Neuronal stem cell (in vitro differentiated cells): Measurements from ENCODE around the gene SMPD3.
A peak's percentile ranks its signal among the peaks of the same experiment; 100 is the strongest.

ENCODE experiments used
- DNase-seq: peaks from one replicate; pipeline ENCODE4 v3.0.0-alpha.2; 2013; ENCODE audit warnings: low spot score
- H2AFZ ChIP-seq: one replicate; pipeline ENCODE4 v1.6.1; 2013; ENCODE audit warnings: mild to moderate bottlenecking, low read length, inconsistent platforms
- H2AK5ac ChIP-seq: 2 replicates; pipeline ENCODE4 v1.6.1; 2013; ENCODE audit warnings: low read depth, mild to moderate bottlenecking, inconsistent platforms, low read length, moderate library complexity, mixed read lengths
- H2BK120ac ChIP-seq: 2 replicates; pipeline ENCODE4 v1.6.1; 2013; ENCODE audit warnings: low read depth, mild to moderate bottlenecking, inconsistent platforms, low read length, moderate library complexity, mixed read lengths
- H2BK12ac ChIP-seq: one replicate; pipeline ENCODE4 v1.6.1; 2013; ENCODE audit warnings: low read length, inconsistent platforms
- H2BK15ac ChIP-seq: 2 replicates; pipeline ENCODE4 v1.6.1; 2013; ENCODE audit warnings: mild to moderate bottlenecking, low read length, inconsistent platforms, mixed read lengths
- H2BK5ac ChIP-seq: one replicate; pipeline ENCODE4 v1.6.1; 2013; ENCODE audit warnings: inconsistent platforms, mild to moderate bottlenecking, low read length, moderate library complexity
- H3K14ac ChIP-seq: one replicate; pipeline ENCODE4 v1.6.1; 2013; ENCODE audit warnings: low read length, inconsistent platforms
- H3K18ac ChIP-seq: 2 replicates; pipeline ENCODE4 v1.6.1; 2013; ENCODE audit warnings: low read length, inconsistent platforms
- H3K23ac ChIP-seq: 2 replicates; pipeline ENCODE4 v1.6.1; 2013; ENCODE audit warnings: low read depth, mild to moderate bottlenecking, mixed read lengths, low read length, inconsistent platforms; ENCODE audit not compliant: poor library complexity
- H3K27ac ChIP-seq: replicated peaks from 3 replicates; pipeline ENCODE4 v1.5.1; 2013; ENCODE audit warnings: low read length, inconsistent platforms
- H3K27me3 ChIP-seq, 3 experiments: 2 replicates each; pipeline ENCODE4 v1.6.1; 2013; ENCODE audit warnings: low read length in 3 of 3, mild to moderate bottlenecking in 2 of 3, inconsistent platforms in 1 of 3, low read depth in 1 of 3, mixed read lengths in 1 of 3, moderate library complexity in 1 of 3; ENCODE audit not compliant: control insufficient read depth in 3 of 3, insufficient read depth in 3 of 3
- H3K36me3 ChIP-seq, 2 donors: replicated peaks in 1 of 2; 2 replicates each; pipeline ENCODE4 v1.6.1; 2013; ENCODE audit warnings: low read length in 2 of 2; ENCODE audit not compliant: control insufficient read depth in 2 of 2, insufficient read depth in 2 of 2
- H3K4ac ChIP-seq: 2 replicates; pipeline ENCODE4 v1.6.1; 2013; ENCODE audit warnings: inconsistent platforms, mild to moderate bottlenecking, low read length, moderate library complexity
- H3K4me1 ChIP-seq, 2 donors: 1 replicate in 1 of 2; 2 replicates in 1 of 2; pipeline ENCODE4 v1.6.1; 2013; ENCODE audit warnings: low read length in 2 of 2, low read depth in 1 of 2; ENCODE audit not compliant: control insufficient read depth in 2 of 2, insufficient read depth in 1 of 2
- H3K4me2 ChIP-seq: one replicate; pipeline ENCODE4 v1.6.1; 2013; ENCODE audit warnings: mild to moderate bottlenecking, low read length, inconsistent platforms; ENCODE audit not compliant: insufficient read depth, poor library complexity, severe bottlenecking
- H3K4me3 ChIP-seq, 2 donors: 2 replicates each; pipeline ENCODE4 v1.5.1; 2013; ENCODE audit warnings: low read length in 2 of 2, mild to moderate bottlenecking in 2 of 2, inconsistent platforms in 1 of 2, moderate library complexity in 1 of 2
- H3K79me1 ChIP-seq: one replicate; pipeline ENCODE4 v1.6.1; 2013; ENCODE audit warnings: low read depth, mild to moderate bottlenecking, inconsistent platforms, low read length, moderate library complexity
- H3K9ac ChIP-seq: one replicate; pipeline ENCODE4 v1.6.1; 2013; ENCODE audit warnings: mild to moderate bottlenecking, low read depth, low read length, inconsistent platforms; ENCODE audit not compliant: poor library complexity
- H3K9me3 ChIP-seq, 2 donors: replicated peaks in 1 of 2; 2 replicates each; pipeline versions ENCODE3 to v1.6.1; 2013; ENCODE audit warnings: low read length in 2 of 2, mild to moderate bottlenecking in 2 of 2, inconsistent platforms in 1 of 2, low read depth in 1 of 2, mixed read lengths in 1 of 2, moderate library complexity in 1 of 2; ENCODE audit not compliant: control insufficient read depth in 2 of 2, insufficient read depth in 1 of 2
- H4K8ac ChIP-seq: one replicate; pipeline ENCODE4 v1.6.1; 2013; ENCODE audit warnings: low read depth, mild to moderate bottlenecking, inconsistent platforms, low read length, moderate library complexity
- H4K91ac ChIP-seq: one replicate; pipeline ENCODE4 v1.6.1; 2013; ENCODE audit warnings: low read length, low read depth, mild to moderate bottlenecking, inconsistent platforms; ENCODE audit not compliant: poor library complexity
- WGBS, 2 donors: extraction: QIAGEN DNeasy Blood & Tissue Kit; methylation state at CpG; one replicate each; pipeline ENCODE4 v1.1.7; 2013; ENCODE audit warnings: missing lambda C conversion rate in 2 of 2, mixed read lengths in 1 of 2; ENCODE audit not compliant: insufficient read length in 2 of 2, insufficient replicate concordance in 1 of 2; ENCODE audit errors: extremely low coverage in 2 of 2; 5-methylcytosine and 5-hydroxymethylcytosine counted together

The SMPD3 gene

DNA sequence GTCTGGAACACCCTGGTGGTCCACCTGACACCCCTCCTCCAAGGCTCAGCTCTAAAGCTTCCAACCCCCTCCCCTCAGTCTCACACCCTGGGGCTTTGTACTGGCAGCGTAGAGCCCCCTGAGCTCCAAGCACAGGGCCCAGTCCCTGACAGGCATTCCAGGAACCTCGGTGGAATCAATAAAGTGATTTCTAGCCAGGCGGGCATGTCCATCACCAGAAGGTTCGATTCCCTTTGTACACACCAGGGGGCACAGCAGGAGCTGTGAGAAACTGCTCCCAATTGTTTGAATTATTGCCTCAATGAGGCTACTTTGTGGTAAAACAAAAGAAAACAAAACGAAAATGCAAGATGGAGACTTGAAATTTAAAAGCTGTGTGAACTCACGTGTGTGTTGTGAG lies 51.8 kb downstream of the SMPD3 start:
- H2AK5ac ChIP-seq, result no peak overlapping the region
- H2AFZ ChIP-seq, result peak overlapping the region; percentile 5
- no peaks in the 10 kb centered on the region for H3K9me3 ChIP-seq
- no peak overlapping the region for H3K14ac ChIP-seq
- no peak overlapping the region for H3K23ac ChIP-seq
- H3K36me3 ChIP-seq, result no peaks in the 10 kb centered on the region
- no peak overlapping the region for H3K9ac ChIP-seq
- no peak overlapping the region for H3K18ac ChIP-seq
- no peak overlapping the region for H3K4ac ChIP-seq
- no peak overlapping the region for H2BK5ac ChIP-seq
- no peaks in the 10 kb centered on the region for H3K4me1 ChIP-seq
- no peak overlapping the region for H2BK15ac ChIP-seq
- DNase-seq, result no peak
- H3K4me3 ChIP-seq, result no peak overlapping the region
- peaks cover 0 to 20% (median 0%) of the 10 kb centered on the region in 3 experiments for H3K27me3 ChIP-seq
- no peak overlapping the region for H2BK12ac ChIP-seq
- no peak overlapping the region for H4K91ac ChIP-seq
- H3K4me2 ChIP-seq, result no peak overlapping the region
- no peak overlapping the region for H4K8ac ChIP-seq
- no peaks in the 10 kb centered on the region for H3K79me1 ChIP-seq
- no peak overlapping the region for H2BK120ac ChIP-seq
- no CpG with 5 or more reads among the region's 6 CpGs for WGBS, 2 donors
- H3K27ac ChIP-seq, result no peak overlapping the region

DNA sequence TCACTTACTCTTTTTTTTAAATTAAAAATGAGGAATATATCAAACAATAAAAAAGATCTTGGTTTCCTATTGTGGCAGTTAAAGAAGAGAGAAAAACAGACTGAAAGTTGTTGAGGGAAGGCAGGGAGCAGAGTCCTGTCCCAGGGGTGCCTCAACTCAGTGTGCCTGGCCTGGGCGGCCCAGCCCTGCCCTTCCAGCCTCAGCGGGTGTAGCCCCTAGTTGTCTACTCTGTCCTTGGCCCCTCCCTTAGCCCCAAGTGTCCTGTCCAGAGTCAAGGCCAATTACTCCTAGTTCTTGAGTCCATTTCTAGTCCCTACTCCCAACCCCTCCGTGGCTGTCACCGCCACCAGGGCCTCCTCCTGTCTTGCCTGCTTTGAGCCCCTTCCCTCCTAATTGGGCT lies 52.5 kb downstream of the SMPD3 start:
- H3K36me3 ChIP-seq, result no peaks in the 10 kb centered on the region
- no peak overlapping the region for H4K8ac ChIP-seq
- peaks cover 0 to 18% (median 0%) of the 10 kb centered on the region in 3 experiments for H3K27me3 ChIP-seq
- H3K4me1 ChIP-seq, result no peaks in the 10 kb centered on the region
- H3K79me1 ChIP-seq, result no peaks in the 10 kb centered on the region
- H3K18ac ChIP-seq, result no peak overlapping the region
- no peak overlapping the region for H2BK12ac ChIP-seq
- H2BK5ac ChIP-seq, result no peak overlapping the region
- H3K9me3 ChIP-seq, result no peaks in the 10 kb centered on the region
- H2BK120ac ChIP-seq, result no peak overlapping the region
- no peak overlapping the region for H3K23ac ChIP-seq
- H2AK5ac ChIP-seq, result no peak overlapping the region
- no peak overlapping the region for H3K14ac ChIP-seq
- no peak overlapping the region for H3K27ac ChIP-seq
- no peak overlapping the region for H2AFZ ChIP-seq
- no CpG with 5 or more reads among the region's 4 CpGs for WGBS, 2 donors
- no peak overlapping the region for H3K4me3 ChIP-seq
- no peak overlapping the region for H3K4me2 ChIP-seq
- H3K4ac ChIP-seq, result no peak overlapping the region
- no peak for DNase-seq
- H4K91ac ChIP-seq, result no peak overlapping the region
- no peak overlapping the region for H3K9ac ChIP-seq
- H2BK15ac ChIP-seq, result peak overlapping the region; percentile 49

DNA sequence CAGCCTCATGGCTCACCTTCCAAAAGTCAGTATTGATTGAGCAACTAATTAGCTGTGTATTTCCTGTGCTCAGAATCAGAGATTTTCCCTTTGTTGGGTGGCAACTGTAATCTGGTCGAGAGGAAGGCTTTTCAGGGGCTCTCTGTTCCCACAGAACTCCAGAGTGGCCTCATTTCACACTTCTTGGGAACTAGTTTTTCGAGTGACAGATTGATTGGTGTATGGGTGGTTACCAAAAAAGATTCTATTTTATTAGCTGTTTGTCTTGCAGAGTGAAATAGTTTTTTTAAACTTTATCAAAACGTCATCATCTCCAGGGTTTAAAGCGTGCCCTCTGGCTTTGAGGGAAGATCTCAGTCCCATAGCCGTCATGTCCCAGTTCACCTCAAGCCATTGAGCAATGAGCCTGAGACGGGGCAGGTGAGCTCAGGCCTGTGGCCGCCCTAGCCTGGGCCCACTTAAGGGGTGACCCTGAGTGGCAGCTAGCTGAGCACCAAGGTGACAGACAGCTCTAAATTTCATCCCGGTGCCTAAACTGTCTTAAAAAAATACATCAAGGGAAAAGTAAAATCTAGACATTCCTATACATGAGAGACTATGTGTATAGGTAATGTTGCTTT lies 53.0 kb downstream of the SMPD3 start:
- H2BK12ac ChIP-seq, result no peak overlapping the region
- H3K4me2 ChIP-seq, result no peak overlapping the region
- H2BK15ac ChIP-seq, result no peak overlapping the region
- H3K14ac ChIP-seq, result no peak overlapping the region
- H3K23ac ChIP-seq, result no peak overlapping the region
- no peak overlapping the region for H3K4ac ChIP-seq
- no peak overlapping the region for H3K27ac ChIP-seq
- no peak overlapping the region for H3K4me3 ChIP-seq
- peaks cover 0 to 13% (median 0%) of the 10 kb centered on the region in 3 experiments for H3K27me3 ChIP-seq
- WGBS, 2 donors, result no CpG with 5 or more reads among the region's 8 CpGs
- H2BK120ac ChIP-seq, result no peak overlapping the region
- H4K91ac ChIP-seq, result no peak overlapping the region
- no peak overlapping the region for H4K8ac ChIP-seq
- no peak overlapping the region for H3K18ac ChIP-seq
- no peak overlapping the region for H3K9ac ChIP-seq
- no peak overlapping the region for H2AFZ ChIP-seq
- no peaks in the 10 kb centered on the region for H3K4me1 ChIP-seq
- DNase-seq, result no peak
- H2BK5ac ChIP-seq, result no peak overlapping the region
- H2AK5ac ChIP-seq, result no peak overlapping the region
- no peaks in the 10 kb centered on the region for H3K9me3 ChIP-seq
- H3K79me1 ChIP-seq, result no peaks in the 10 kb centered on the region
- H3K36me3 ChIP-seq, result no peaks in the 10 kb centered on the region

DNA sequence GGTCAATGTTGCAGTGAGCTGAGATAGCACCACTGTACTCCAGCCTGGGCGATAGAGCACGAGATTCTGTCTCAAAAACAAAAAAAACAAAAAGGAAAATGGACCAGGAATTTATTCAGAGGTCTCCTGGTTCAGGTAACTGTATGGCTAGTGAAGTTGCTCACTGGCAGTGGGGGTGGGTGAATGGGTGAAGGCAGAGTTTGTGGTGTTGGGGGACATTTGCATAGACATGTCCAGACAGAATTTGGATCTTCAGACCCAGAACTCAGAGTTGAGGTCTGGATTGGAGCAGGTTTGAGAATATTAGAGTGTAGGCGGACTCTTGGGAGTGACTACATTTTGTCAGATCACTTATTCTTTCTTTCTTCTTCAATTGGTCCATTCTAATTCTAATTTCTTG lies 55.0 kb downstream of the SMPD3 start:
- Histone ChIP-seq H3K23ac (no peak overlapping the region), H2BK5ac (no peak overlapping the region), H3K36me3 (no peaks in the 10 kb centered on the region), H3K9me3 (no peaks in the 10 kb centered on the region), H3K4me3 (no peak overlapping the region), H3K27ac (no peak overlapping the region), H3K79me1 (no peaks in the 10 kb centered on the region), H3K27me3 (peaks cover 0 to 18% (median 0%) of the 10 kb centered on the region in 3 experiments), H3K4ac (no peak overlapping the region), H2BK15ac (no peak overlapping the region), H3K18ac (no peak overlapping the region), H2AFZ (no peak overlapping the region), H3K9ac (no peak overlapping the region), H4K8ac (no peak overlapping the region), H4K91ac (no peak overlapping the region), H3K14ac (no peak overlapping the region), H2BK120ac (no peak overlapping the region), H2BK12ac (no peak overlapping the region), H2AK5ac (no peak overlapping the region), H3K4me1 (peaks cover 0 to under 1% of the 10 kb centered on the region in 2 donors), H3K4me2 (no peak overlapping the region)
- no CpG with 5 or more reads among the region's 3 CpGs for WGBS, 2 donors
- no peak for DNase-seq
